ENCODE measurements around the gene ZNF497.
"Not testable (repeated sequence)": the region's sequence is repeated elsewhere in the genome, so short reads cannot be mapped to it uniquely, and the experiment has no call there.

ZNF497 gene

DNA sequence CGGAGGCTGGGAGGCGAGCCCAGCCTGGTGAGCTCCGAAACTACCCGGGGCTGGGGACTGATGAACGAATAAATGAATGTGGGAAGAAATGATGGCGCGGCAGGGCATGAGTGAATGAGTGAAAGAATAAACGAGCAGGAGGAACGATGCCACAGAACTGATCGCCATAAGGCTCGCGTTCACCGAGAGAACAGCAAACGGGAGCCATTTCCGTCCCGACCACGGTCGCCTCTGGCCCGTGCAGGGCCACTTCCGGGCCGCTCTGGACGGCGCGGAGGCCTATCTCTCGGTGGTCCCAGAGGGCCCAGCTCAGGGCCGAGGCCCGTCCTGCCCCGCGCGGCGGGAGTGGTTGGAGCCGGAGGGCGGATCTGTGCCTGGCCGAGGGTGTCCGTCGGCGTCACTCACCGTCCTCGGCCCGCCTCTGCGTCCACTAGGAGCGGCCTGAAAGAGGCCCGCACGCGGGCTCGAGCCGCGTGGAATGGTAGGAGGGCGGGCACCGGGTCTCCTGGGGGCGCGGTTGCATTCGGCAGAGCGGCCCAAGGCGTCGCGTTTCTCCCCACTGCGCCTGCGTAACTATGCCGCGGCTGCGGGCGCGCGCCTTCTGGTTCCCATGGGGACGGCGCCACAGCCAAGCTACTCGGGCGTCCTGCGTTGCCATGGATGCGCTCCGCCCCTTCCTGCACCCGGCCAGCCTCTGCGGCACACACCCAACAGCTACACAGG lies at the start of gene ZNF497:
ZNF497 (minus strand) TSS at position 480 of the 723 bp plus-strand sequence. CDS start 5,116 bp downstream, outside the sequence.
- H3K27ac Mint-ChIP-seq = peak within 1 kb of the TSS; percentile 96 to 98
- H3K27me3 Mint-ChIP-seq = no peaks in the 10 kb centered on the region
- H3K4me1 Mint-ChIP-seq = peaks cover 27% of the 10 kb centered on the region
- H3K9me3 Mint-ChIP-seq = no peaks in the 10 kb centered on the region
- peak; percentile 98 for DNase-seq
- H3K4me3 Mint-ChIP-seq = peak within 1 kb of the TSS; percentile 95 to 98
- ATAC-seq = peak; percentile 95

DNA sequence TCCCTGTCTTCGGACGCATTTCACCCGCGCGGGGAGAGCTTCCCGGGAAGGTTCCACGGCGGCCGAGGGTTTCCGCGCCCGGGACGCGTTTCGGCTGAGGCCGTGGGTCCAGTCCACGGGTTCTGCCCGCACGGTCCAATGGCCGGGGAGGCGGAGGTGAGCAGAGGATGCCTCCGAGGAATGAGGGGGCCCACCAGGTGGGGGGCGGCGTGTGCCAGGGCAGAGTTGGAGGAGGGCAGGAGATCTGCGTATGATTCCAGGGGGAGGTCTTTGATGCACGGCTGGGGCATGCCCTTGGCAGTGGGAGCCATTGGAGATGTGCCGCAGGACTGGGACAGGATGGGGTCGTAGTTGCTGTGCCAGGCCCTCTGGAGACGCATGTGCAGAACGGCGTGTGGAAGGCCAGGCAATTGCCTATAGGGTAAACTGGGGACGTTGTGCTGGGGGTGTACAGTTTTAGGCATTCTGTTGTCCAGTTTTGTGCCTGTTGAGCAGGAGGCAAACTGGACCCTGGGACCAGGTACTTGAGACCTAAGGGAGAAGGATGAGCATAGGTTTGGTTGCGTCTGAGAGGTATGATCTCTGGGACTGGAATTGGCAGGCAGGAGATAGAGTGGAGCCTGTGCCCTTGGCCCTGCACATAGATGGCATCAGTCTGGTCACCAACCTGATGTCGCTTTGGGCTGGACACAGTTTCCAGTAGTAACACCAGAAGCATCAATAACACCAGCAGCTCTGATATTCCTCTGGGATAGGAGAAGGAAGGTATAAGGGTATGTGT lies 46.6 kb upstream of the ZNF497 start:
- DNase-seq (peak; percentile 33 to 46), ATAC-seq (peak; percentile 34)
- Mint-ChIP-seq H3K9me3 (no peaks in the 10 kb centered on the region), H3K4me1 (peaks cover 35% of the 10 kb centered on the region), H3K4me3 (peak overlapping the region; percentile 86 to 99), H3K27me3 (no peaks in the 10 kb centered on the region), H3K27ac (peak overlapping the region; percentile 22 to 93)

DNA sequence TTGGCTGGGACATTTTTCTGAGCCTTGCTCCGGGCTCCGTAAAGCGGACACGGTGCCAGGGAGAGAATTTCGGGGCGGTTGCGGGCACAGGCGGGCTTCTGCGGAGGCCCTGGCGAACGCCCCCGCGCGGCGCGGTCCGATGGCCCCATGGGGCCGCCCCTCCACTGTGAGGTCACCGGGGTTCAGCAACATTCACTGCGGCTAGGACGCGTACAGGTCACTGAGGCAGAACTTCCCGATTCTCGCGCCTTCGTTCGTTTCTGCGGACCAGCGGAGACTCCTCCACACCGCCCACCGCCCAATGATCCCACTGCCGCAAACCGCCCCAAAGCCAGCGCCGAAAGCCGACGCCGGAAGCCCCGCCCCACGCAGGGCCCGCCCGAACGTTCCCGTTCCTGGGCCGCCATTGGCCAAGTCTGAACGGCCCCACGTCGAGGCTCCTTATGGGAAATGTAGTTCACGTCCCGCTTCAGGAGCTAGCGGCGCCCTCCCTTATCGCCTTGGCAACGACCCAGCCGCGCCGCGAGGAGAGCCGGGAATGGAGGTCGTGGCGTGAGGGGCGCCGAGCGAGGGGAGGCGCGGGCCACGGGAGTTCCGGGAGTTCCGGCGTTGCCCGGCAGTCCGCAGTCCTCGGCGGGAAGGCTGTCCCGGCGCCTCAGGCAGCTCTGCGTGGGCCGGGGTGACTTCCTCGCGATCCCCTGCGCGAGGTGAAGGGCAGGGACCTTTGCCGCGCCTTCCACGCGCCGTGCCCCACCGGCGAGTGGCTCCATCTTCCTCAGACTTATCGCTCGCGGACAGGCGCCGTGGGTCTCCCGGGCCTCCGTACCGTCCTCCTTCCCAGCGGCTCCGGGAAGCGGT lies 45.8 kb upstream of the ZNF497 start, which contains the start of gene ZNF584:
ZNF584 (plus strand) TSS at position 498 of the 858 bp plus-strand sequence. CDS start 499 bp downstream, outside the sequence.
- Mint-ChIP-seq H3K27ac (peak within 1 kb of the TSS; percentile 93 to 98), H3K9me3 (no peaks in the 10 kb centered on the region), H3K27me3 (no peaks in the 10 kb centered on the region), H3K4me3 (peak within 1 kb of the TSS; percentile 86 to 99), H3K4me1 (peaks cover 43% of the 10 kb centered on the region)
- ATAC-seq (peak; percentile 96), DNase-seq (peak; percentile 91 to 94)

DNA sequence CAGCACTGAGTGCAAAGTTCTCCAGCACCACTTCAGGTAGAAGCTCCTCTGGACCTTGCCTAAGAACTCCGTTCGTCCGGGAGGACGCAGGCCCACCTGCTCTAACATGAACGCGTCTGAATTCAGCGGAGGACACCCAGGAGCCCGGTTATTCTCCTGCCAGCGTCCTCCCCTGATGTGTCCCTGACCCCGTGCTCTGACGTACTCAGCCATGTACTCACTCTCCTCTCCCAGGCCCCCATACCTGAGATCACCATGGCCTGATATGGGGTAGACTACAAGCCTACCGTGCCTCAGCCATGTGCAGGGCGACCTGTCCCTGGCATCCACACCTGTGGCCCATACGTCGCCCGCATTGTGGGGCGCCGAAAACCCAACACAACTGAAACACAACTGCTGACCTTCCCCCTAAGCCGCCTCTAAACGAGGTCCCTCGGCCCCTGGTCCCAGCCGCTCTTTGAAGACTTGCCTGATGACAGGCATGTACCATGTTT lies 45.2 kb upstream of the ZNF497 start:
- Mint-ChIP-seq H3K27me3 (no peaks in the 10 kb centered on the region), H3K27ac (peak overlapping the region; percentile 93 to 98), H3K9me3 (no peaks in the 10 kb centered on the region), H3K4me3 (peak overlapping the region; percentile 86 to 99), H3K4me1 (peaks cover 43% of the 10 kb centered on the region)
- DNase-seq (peak in 1 of 2 donors; percentile 25), ATAC-seq (peak; percentile 52)

DNA sequence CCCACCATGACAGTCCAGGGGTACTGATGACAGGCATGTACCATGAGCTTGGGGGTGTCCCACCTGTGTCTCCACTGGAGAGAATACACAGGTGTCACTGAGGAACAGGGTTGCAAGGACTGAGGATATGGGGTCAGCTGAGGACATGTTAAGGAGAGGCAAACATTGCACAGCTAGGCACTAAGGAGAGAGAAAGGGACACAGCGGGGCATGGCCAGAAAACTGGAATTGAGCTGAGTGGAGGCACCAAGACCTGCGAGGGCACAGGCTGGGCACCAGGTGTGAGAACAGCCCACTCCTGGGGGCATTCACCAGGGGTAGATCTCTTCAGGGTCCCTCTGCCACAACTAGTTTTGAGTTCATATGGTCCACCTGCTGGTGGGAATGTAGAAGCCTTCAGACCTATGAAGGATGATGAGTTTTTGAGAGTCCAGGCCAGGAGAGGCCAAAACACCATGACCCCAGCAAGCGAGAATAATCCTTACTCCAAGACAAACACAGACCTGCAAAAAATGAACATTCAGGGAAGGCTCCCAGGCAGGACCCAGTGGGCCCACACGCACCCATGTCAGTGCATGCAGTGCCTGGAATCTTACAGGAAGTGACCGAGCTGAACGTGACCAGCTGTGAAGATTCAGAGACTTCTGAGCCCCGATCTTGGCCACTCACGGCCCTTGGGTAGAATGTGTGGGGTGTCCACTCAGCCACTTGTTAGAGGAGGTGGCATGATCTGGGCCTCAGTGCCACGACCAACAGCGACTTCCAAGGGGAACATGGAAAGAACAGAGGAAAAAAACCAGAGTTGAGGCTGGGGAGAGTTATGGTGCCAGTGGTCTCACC lies 44.5 kb upstream of the ZNF497 start:
- H3K4me1 Mint-ChIP-seq = peaks cover 43% of the 10 kb centered on the region
- DNase-seq = no peak
- peak overlapping the region; percentile 86 to 99 for H3K4me3 Mint-ChIP-seq
- no peaks in the 10 kb centered on the region for H3K27me3 Mint-ChIP-seq
- no peak for ATAC-seq
- no peaks in the 10 kb centered on the region for H3K9me3 Mint-ChIP-seq
- no peak overlapping the region for H3K27ac Mint-ChIP-seq

DNA sequence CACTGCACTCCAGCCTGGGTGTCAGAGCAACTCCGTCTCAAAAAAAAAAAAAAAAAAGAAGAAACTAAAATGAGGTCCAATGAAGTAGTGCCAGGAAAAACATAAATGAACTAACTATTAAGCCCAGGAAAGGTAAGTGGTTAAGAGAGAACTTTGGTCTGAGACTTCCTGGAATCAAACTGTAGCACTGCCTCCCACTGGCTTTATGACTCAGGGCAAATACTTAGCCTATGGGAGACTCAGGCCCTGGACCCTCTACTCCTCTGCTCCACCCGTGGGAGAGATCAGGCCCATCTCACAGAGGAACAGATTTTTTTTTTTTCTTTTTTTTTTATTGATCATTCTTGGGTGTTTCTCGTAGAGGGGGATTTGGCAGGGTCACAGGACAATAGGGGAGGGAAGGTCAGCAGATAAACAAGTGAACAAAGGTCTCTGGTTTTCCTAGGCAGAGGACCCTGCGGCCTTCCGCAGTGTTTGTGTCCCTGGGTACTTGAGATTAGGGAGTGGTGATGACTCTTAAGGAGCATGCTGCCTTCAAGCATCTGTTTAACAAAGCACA lies 41.4 kb upstream of the ZNF497 start:
- DNase-seq, H3K9me3 Mint-ChIP-seq, ATAC-seq, H3K27me3 Mint-ChIP-seq, H3K27ac Mint-ChIP-seq, H3K4me3 Mint-ChIP-seq: not testable (repeated sequence)
- peaks cover 46% of the 10 kb centered on the region for H3K4me1 Mint-ChIP-seq

DNA sequence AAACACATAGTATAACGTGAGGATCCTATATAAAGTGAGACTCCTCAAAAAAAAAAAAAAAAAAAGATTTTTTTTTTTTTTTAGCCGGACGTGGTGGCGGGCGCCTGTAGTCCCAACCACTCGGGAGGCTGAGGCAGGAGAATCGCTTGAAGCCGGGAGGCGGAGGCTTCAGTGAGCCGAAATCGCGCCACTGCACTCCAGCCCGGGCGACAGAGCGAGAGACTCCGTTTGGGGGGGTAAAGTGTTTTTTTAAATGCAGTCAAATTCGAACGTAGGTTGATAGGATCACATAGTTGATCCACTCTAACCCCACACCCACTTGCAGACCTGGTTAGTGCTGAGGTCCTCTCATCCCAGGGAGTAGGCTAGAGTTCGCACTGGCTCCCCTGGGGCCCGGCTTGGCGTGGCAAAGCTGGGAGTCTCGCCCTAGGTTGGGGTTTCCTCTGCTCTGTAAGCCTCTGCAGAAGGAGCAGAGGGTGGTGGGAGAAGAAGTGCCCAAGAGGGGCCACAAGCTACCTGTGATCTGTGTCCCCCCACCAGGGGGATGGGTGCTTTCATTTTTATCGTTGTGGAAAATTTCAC lies 39.4 kb upstream of the ZNF497 start:
- H3K4me3 Mint-ChIP-seq = peak overlapping the region; percentile 87 to 98
- DNase-seq (no peak), ATAC-seq (no peak)
- H3K9me3 Mint-ChIP-seq = no peaks in the 10 kb centered on the region
- H3K4me1 Mint-ChIP-seq = peaks cover 34% of the 10 kb centered on the region
- peak overlapping the region in 1 of 2 donors; percentile 95 for H3K27ac Mint-ChIP-seq
- peaks cover 16% of the 10 kb centered on the region for H3K27me3 Mint-ChIP-seq

DNA sequence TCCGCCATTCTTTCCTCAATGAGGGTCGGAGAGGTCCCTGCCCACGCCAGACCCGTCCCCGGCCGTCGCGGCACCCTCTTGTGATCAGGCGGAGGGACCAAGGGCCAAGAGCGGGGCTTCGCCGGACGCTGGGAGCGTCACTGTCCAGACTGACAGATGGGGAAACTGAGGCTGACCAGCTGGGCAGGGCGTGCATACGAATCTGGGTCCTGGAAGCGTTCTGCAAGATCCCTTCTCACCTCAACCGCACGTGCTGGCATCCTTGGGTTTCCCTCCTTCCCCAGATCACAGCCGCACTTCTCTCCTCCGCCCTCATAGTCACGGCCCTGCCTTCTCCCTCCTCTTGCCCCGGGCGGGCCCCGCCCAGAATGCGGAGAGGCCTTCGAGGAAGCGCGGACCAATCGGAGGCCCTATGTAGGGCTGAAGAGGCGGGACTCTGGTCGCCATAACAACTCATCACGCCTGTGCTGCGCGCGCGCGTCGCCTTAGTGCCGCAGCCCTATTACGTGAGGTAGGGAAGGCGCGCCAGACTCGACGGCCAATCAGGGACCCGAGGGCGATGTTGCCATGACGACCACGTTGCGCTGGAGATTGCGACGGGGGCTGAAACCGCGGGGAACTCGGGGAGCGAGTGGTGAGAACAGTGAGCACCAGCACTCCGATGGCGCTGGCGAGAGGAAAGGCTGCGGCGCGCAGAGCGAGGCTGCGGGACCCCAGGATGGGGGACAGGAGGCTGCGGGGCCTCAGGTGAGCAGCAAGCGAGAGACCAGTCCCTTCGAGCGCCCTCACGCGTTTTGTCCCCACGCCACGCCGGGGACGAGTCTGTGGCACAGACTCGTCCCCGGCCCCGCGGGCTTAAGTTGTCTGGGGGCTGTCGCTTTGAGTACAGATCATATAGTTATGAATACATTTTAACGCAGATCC lies 38.6 kb upstream of the ZNF497 start:
- peak overlapping the region; percentile 28 to 95 for H3K27ac Mint-ChIP-seq
- peak overlapping the region; percentile 87 to 98 for H3K4me3 Mint-ChIP-seq
- peak; percentile 98 for ATAC-seq
- peaks cover 27% of the 10 kb centered on the region for H3K4me1 Mint-ChIP-seq
- peaks cover 22% of the 10 kb centered on the region for H3K27me3 Mint-ChIP-seq
- peak; percentile 99 for DNase-seq
- no peaks in the 10 kb centered on the region for H3K9me3 Mint-ChIP-seq

DNA sequence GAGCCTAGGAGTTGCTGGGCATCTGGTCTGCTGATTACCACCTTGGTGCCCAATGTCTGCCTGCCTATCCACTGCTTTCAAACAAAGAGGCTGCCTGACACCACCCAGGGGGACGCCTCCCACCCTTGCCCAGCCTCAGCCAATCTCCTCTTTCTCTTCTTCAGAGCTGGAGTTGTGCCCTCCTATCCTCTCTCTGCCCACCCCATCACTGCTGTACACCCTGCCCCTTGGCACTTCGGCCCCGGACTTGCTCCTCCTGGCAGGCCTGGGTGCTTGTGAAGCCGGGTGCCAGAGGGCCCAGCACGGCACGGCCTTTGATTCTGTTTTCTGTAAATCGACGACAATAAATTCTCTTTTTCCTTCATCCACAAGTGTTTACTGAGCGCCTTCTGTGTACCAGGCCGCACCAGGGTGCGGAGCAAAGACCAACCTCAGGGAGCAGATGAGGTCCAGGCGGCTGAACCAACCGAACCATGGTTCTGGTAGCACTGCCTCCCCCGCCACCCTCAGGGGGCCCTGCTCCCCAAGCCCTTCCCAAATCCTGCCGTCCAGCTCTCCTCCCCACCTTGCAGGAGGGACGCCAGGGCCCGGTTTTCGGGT lies 37.9 kb upstream of the ZNF497 start:
- no peak overlapping the region for H3K27ac Mint-ChIP-seq
- H3K4me1 Mint-ChIP-seq = peaks cover 35% of the 10 kb centered on the region
- no peak for ATAC-seq
- H3K27me3 Mint-ChIP-seq = peaks cover 29% of the 10 kb centered on the region
- H3K9me3 Mint-ChIP-seq = no peaks in the 10 kb centered on the region
- DNase-seq = no peak
- peak overlapping the region; percentile 87 to 98 for H3K4me3 Mint-ChIP-seq

DNA sequence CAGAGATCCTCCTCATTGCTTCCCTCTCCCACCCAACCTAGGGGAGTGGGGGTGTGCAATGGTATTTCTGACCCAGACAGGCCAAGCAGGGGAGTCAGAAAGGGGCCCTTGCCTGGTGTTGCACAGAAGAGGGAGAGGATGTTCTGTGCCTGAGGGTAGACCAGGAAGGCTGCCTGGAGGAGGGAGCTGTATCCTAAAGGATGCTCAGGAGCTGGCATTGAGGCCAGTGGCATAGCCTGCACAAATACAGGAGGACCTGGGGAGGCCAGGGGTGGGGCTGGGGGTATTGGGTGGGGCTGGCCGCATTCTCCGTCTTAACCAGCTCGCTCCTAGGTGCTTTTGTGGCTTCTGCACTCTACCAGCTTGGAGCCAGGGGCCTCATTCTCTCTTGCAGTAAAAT lies 37.4 kb upstream of the ZNF497 start:
- Mint-ChIP-seq H3K4me1 (peaks cover 39% of the 10 kb centered on the region), H3K4me3 (peak overlapping the region in 1 of 2 donors; percentile 98), H3K27ac (no peak overlapping the region), H3K9me3 (no peaks in the 10 kb centered on the region), H3K27me3 (peaks cover 29% of the 10 kb centered on the region)
- DNase-seq (no peak), ATAC-seq (no peak)

DNA sequence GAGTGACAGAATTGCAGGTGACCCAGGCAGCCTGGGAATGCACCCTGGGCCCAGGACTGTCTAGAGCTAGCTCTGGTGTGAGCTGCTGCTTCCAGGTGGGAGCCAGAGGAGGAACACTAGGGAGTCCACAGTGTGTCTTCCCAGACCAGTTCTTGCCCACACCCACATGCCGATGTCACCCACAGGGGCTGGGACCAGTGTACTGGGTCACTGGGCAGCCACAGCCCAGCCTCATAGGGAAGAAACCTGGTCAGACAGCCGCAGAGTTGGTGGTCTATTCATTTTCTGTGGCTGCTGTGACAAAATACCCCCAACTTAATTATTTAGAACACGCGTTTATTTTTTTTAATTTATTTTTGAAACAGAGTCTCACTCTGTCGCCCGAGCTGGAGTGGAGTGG lies 36.0 kb upstream of the ZNF497 start:
- H3K4me1 Mint-ChIP-seq = peaks cover 43% of the 10 kb centered on the region
- H3K4me3 Mint-ChIP-seq = no peak overlapping the region
- ATAC-seq = no peak
- peak overlapping the region in 1 of 2 donors; percentile 42 for H3K27ac Mint-ChIP-seq
- H3K9me3 Mint-ChIP-seq = no peaks in the 10 kb centered on the region
- H3K27me3 Mint-ChIP-seq = peaks cover 29% of the 10 kb centered on the region
- DNase-seq = no peak

DNA sequence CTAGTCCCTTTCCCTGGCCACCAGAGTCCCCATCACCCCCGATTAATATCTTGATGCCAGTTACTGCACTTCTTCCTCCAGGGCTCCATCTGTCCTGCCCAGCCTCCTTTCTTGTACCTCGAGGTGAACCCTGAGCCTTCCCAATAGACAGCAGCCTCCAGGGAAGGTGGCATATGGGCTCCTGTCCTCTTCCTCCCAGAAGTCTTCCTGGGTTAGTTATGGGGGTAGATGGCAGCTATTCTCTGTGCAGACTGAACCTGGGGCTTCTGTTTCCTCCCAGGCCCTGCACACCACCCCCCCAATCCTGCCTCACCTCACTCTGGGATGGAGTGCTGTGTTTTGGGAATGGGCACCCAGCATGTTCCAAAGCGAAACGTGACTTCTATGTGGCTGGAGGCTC lies 35.5 kb upstream of the ZNF497 start:
- H3K4me3 Mint-ChIP-seq = no peak overlapping the region
- peaks cover 47% of the 10 kb centered on the region for H3K4me1 Mint-ChIP-seq
- no peak for ATAC-seq
- no peak overlapping the region for H3K27ac Mint-ChIP-seq
- no peak for DNase-seq
- no peaks in the 10 kb centered on the region for H3K9me3 Mint-ChIP-seq
- peaks cover 29% of the 10 kb centered on the region for H3K27me3 Mint-ChIP-seq

All from stimulated activated naive CD8-positive, alpha-beta T cell treated with anti-CD3 and anti-CD28 coated beads, Interleukin-15, amount 100 ng/mL, for 72 hours (primary cell).